Mesothelial cell of epicardium (in vitro differentiated cells): ENCODE results near the gene NFIX. TPM values are rescaled to one million over a fixed set of nuclear protein-coding genes. Genes with fewer than 3 reads are reported as not detected.

Source experiments
- DNase-seq, 2 experiments: peaks; one replicate each; pipeline ENCODE4 v3.0.0; 2021; ENCODE audit warnings: low spot score in 2 of 2; ENCODE audit not compliant: unreplicated experiment in 2 of 2
- H3K27ac Mint-ChIP-seq: 2 replicates; pipeline ENCODE4 v1.8.0; 2021; ENCODE audit warnings: mixed read lengths
- H3K27me3 Mint-ChIP-seq: 2 replicates; pipeline ENCODE4 v1.8.0; 2021; ENCODE audit warnings: low read depth, mixed read lengths
- H3K36me3 Mint-ChIP-seq: 2 replicates; pipeline ENCODE4 v1.8.0; 2021; ENCODE audit warnings: mixed read lengths
- H3K4me1 Mint-ChIP-seq: 2 replicates; pipeline ENCODE4 v1.8.0; 2021; ENCODE audit warnings: mixed read lengths
- H3K4me3 Mint-ChIP-seq: 2 replicates; pipeline ENCODE4 v1.8.0; 2021; ENCODE audit warnings: mild to moderate bottlenecking, moderate library complexity, mixed read lengths
- H3K9me3 Mint-ChIP-seq: 2 replicates; pipeline ENCODE4 v1.8.0; 2021; ENCODE audit warnings: mixed read lengths
- CTCF ChIP-seq: fragments of 200-600 bp; sonication (generic); IDR thresholded peaks from one replicate; pipeline ENCODE4 v1.5.0; 2021; ENCODE audit warnings: antibody characterized with exemption; ENCODE audit not compliant: unreplicated experiment
- total RNA-seq: library from RNA; stranded (reverse); gene quantifications from 3 replicates; pipeline ENCODE4 v1.2.1, GENCODE V29; 2021

Gene NFIX
- total RNA-seq, 1 donor from 2014 or later = 52.4 TPM

- H3K4me1 Mint-ChIP-seq = peaks cover 74% of the 10 kb centered on the region
- no peak for TF ChIP-seq CTCF
- H3K9me3 Mint-ChIP-seq = no peaks in the 10 kb centered on the region
Observed at GRCh38 chr19:13052447-13053175, 57.3 kb downstream of the NFIX start.

GRCh38 chr19:13053238-13053637 lies 58.0 kb downstream of the NFIX start:
- H3K27ac Mint-ChIP-seq = peak overlapping the region; percentile 100
- H3K4me1 Mint-ChIP-seq = peaks cover 81% of the 10 kb centered on the region
- no peak for TF ChIP-seq CTCF
- H3K36me3 Mint-ChIP-seq = no peaks in the 10 kb centered on the region
- H3K9me3 Mint-ChIP-seq = no peaks in the 10 kb centered on the region
- H3K27me3 Mint-ChIP-seq = peaks cover 4% of the 10 kb centered on the region
- H3K4me3 Mint-ChIP-seq = no peak overlapping the region
- no peak for DNase-seq

More at GRCh38 chr19:13052447-13053175, 57.3 kb downstream of the NFIX start:
- Mint-ChIP-seq H3K4me3 (peak overlapping the region; percentile 31), H3K27ac (peak overlapping the region; percentile 100), H3K36me3 (no peaks in the 10 kb centered on the region), H3K27me3 (peaks cover 10% of the 10 kb centered on the region)
- DNase-seq = no peak

GRCh38 chr19:13053761-13054625 lies 58.7 kb downstream of the NFIX start:
- Mint-ChIP-seq H3K4me1 (peaks cover 87% of the 10 kb centered on the region), H3K27ac (peak overlapping the region; percentile 100), H3K9me3 (no peaks in the 10 kb centered on the region), H3K4me3 (peak overlapping the region; percentile 11), H3K36me3 (no peaks in the 10 kb centered on the region), H3K27me3 (peaks cover 3% of the 10 kb centered on the region)
- TF ChIP-seq CTCF = no peak
- peak; percentile 74 to 85 for DNase-seq

- Mint-ChIP-seq H3K27me3 (peaks cover 3% of the 10 kb centered on the region), H3K4me3 (peak overlapping the region; percentile 30), H3K9me3 (no peaks in the 10 kb centered on the region), H3K36me3 (no peaks in the 10 kb centered on the region), H3K27ac (peak overlapping the region; percentile 100), H3K4me1 (peaks cover 91% of the 10 kb centered on the region)
- DNase-seq = no peak
- no peak for TF ChIP-seq CTCF
Observed at GRCh38 chr19:13054626-13055212, 59.4 kb downstream of the NFIX start.

- Mint-ChIP-seq H3K4me3 (peak overlapping the region; percentile 46), H3K27ac (peak overlapping the region; percentile 100), H3K4me1 (peaks cover 89% of the 10 kb centered on the region), H3K27me3 (no peaks in the 10 kb centered on the region), H3K9me3 (no peaks in the 10 kb centered on the region), H3K36me3 (no peaks in the 10 kb centered on the region)
- DNase-seq = peak; percentile 78 to 83
- no peak for TF ChIP-seq CTCF
Observed at GRCh38 chr19:13055213-13056051, 60.2 kb downstream of the NFIX start.
